ENCODE results near the gene SLC35B1. TPM values are rescaled to one million over a fixed set of nuclear protein-coding genes. Genes with fewer than 3 reads are reported as not detected.

SLC35B1 gene
- total and polyA plus RNA-seq, 2 donors (not counting 3 experiments of a cell fraction or from before 2014, with no cell fraction given) = 87.0 to 142 TPM

- FAIRE-seq (no peak), DNase-seq (ENCODE audit: low read depth, low spot score) (no peak)
- Histone ChIP-seq H3K36me3 (ENCODE audit: control insufficient read depth in 2 of 2, extremely low read depth in 1 of 2, insufficient read depth in 2 of 2, low read length in 2 of 2) (peaks cover 7 to 17% of the 10 kb centered on the region in 2 experiments), H3K27ac (ENCODE audit: insufficient read depth, low read depth, low read length) (no peak overlapping the region), H3K4me2 (ENCODE audit: insufficient read depth, low read length) (no peak overlapping the region), H3K9me3 (replicated peaks; ENCODE audit: control insufficient read depth, insufficient read depth, low read length) (no peaks in the 10 kb centered on the region), H3K27me3 (ENCODE audit: control insufficient read depth in 2 of 2, insufficient read depth in 2 of 2, low read length in 2 of 2) (no peaks in the 10 kb centered on the region), H3K9ac (replicated peaks; ENCODE audit: extremely low read depth, insufficient read depth, low read length) (no peak overlapping the region), H3K79me2 (ENCODE audit: control insufficient read depth, insufficient read depth, low read length) (no peaks in the 10 kb centered on the region), H2AFZ (ENCODE audit: low read depth, low read length) (no peak overlapping the region), H4K20me1 (replicated peaks; ENCODE audit: control insufficient read depth, extremely low read depth, insufficient read depth, low read length) (no peaks in the 10 kb centered on the region), H3K4me1 (ENCODE audit: control insufficient read depth, extremely low read depth, insufficient read depth, low read length) (peaks cover 3% of the 10 kb centered on the region), H3K4me3 (replicated peaks in 1 of 3; ENCODE audit: insufficient read depth in 1 of 3, low read depth in 1 of 3, low read length in 3 of 3) (no peak overlapping the region), H3K9me1 (replicated peaks; ENCODE audit: control insufficient read depth, extremely low read depth, insufficient read depth, low read length) (no peaks in the 10 kb centered on the region)
- dilution Hi-C loops (cut with MboI; ENCODE audit: extremely low pct_ligation_motif_present, low sequenced_read_pairs) = no loop called here
- ChIA-PET CTCF (interaction anchor here (1.1 to 24.3 kb wide), 4 partner anchors 79 to 154 kb away, joined by 3 to 786 read pairs (median 6); partner anchors contain the start of gene NXPH3), POLR2A (interaction anchor here (0.6 to 1.2 kb wide), 3 partner anchors 12 to 152 kb away, joined by 3 to 9 read pairs (median 3); no protein-coding TSS in a partner anchor)
- BruUV-seq (replicated peaks) = no TSS peak
- intact Hi-C loops (cut with micrococcal nuclease) = no loop called here
- TF ChIP-seq POLR2A (IDR thresholded peaks at IDR 0.05; ENCODE audit: low read depth, low read length) (no peak), MAX (IDR thresholded peaks at IDR 0.05; ENCODE audit: insufficient read depth, insufficient read length) (no peak), FOS (IDR thresholded peaks at IDR 0.05; ENCODE audit: borderline replicate concordance, insufficient read depth, low read length) (no peak), GATA2 (IDR thresholded peaks at IDR 0.05; ENCODE audit: insufficient read depth, insufficient read length, low read depth, low read length) (no peak), CTCF (IDR thresholded peaks at IDR 0.05; ENCODE audit: extremely low read depth in 1 of 2, insufficient read depth in 1 of 2, low read depth in 1 of 2, low read length in 2 of 2) (no peak), EZH2 (IDR thresholded peaks at IDR 0.05; ENCODE audit: borderline replicate concordance, low read depth, low read length, severe bottlenecking) (no peak), MYC (IDR thresholded peaks at IDR 0.05; ENCODE audit: low read depth, low read length) (no peak), POLR2AphosphoS5 (IDR thresholded peaks at IDR 0.05; ENCODE audit: insufficient read depth, low read depth, low read length) (no peak), JUN (IDR thresholded peaks at IDR 0.05; ENCODE audit: borderline replicate concordance, insufficient read depth, insufficient read length, low read depth) (no peak)
Observed at GRCh38 chr17:49698005-49698404, 9.8 kb downstream of the SLC35B1 start.

Data from endothelial cell of umbilical vein (primary cell).